ENCODE measurements around the gene KRIT1. TPM values are rescaled to one million over a fixed set of nuclear protein-coding genes. Genes with fewer than 3 reads are reported as not detected.

Gene KRIT1
- polyA plus RNA-seq, 4 donors, result 12.7 to 53.8 (median 20.8) TPM

DNA sequence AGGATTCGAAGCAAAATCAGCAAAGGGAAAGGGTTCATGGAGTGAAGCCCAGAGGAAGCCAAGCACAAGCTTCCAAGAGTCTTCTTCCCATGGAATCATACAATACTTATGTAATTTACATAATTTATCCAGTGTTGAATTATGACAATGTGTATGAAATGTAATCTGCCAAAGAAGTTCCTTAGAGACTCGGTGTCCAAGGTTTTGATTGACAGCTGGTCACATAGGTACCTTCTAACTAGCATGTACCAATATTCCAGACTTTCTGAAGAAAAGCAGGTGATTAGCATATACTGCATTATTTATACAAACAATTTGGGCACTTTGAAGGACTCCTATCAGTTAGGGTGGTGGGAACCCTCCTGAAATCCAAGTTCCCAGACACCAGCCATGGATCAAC lies 35.3 kb upstream of the KRIT1 start:
- H3K27ac ChIP-seq (ENCODE audit: low read depth in 1 of 3, low read length in 2 of 3), result no peak overlapping the region
- H3K36me3 ChIP-seq (ENCODE audit: control insufficient read depth in 3 of 3, insufficient read depth in 2 of 3, low read depth in 1 of 3, low read length in 3 of 3), result peaks cover 0 to 6% (median 0%) of the 10 kb centered on the region in 3 donors
- H3K27me3 ChIP-seq (ENCODE audit: control insufficient read depth in 3 of 3, insufficient read depth in 3 of 3, low read length in 3 of 3), result no peaks in the 10 kb centered on the region
- DNase-seq (no peak), FAIRE-seq (no peak)
- peaks cover 0 to 20% of the 10 kb centered on the region in 2 donors for H3K9me3 ChIP-seq (ENCODE audit: control insufficient read depth in 2 of 2, insufficient read depth in 1 of 2, low read depth in 1 of 2, low read length in 1 of 2)
- H3K4me1 ChIP-seq (ENCODE audit: control insufficient read depth in 3 of 3, insufficient read depth in 2 of 3, low read depth in 1 of 3, low read length in 2 of 3), result no peaks in the 10 kb centered on the region
- H3K4me3 ChIP-seq (ENCODE audit: low read depth in 1 of 3, low read length in 3 of 3), result no peak overlapping the region
- 92 to 95% (median 93%) methylated on average over 2 of the region's 2 CpGs for WGBS, 3 donors

DNA sequence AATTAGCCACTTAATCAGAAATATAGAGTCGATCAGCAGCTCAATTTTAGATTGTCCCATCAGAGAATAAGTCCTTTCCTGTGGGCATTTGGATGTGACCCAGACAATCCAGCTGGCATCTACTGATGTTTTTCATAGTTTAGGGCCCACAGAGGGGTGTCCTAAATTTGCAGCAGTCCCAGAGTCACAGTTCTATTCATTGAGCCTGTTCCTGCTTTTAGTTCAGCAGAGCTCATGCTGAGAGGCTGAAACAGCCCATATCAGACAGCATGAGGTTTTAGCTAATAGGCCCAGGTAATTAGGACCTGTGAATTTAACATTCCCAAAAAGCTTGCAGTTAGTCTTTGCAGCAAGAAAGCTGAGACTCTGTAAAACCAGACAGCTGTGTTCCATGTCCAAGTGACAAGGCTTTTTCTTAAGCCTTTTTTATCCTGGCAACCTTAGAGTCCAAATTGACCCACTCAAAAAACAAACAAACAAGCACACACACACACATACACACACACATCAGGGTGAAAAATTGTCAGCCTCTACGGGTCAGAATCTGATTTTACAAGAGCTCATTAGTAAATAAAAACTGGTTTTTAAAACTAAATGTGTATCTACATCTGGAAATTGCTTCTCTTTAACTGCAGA lies 33.8 kb upstream of the KRIT1 start:
- Histone ChIP-seq H3K4me1 (ENCODE audit: control insufficient read depth in 3 of 3, insufficient read depth in 2 of 3, low read depth in 1 of 3, low read length in 2 of 3) (no peaks in the 10 kb centered on the region), H3K9me3 (ENCODE audit: control insufficient read depth in 2 of 2, insufficient read depth in 1 of 2, low read depth in 1 of 2, low read length in 1 of 2) (peaks cover 0 to 20% of the 10 kb centered on the region in 2 donors), H3K27ac (ENCODE audit: low read depth in 1 of 3, low read length in 2 of 3) (no peak overlapping the region), H3K4me3 (ENCODE audit: low read depth in 1 of 3, low read length in 3 of 3) (no peak overlapping the region), H3K36me3 (ENCODE audit: control insufficient read depth in 3 of 3, insufficient read depth in 2 of 3, low read depth in 1 of 3, low read length in 3 of 3) (peaks cover 0 to 6% (median 0%) of the 10 kb centered on the region in 3 donors), H3K27me3 (ENCODE audit: control insufficient read depth in 3 of 3, insufficient read depth in 3 of 3, low read length in 3 of 3) (no peaks in the 10 kb centered on the region)
- FAIRE-seq (no peak), DNase-seq (no peak)
- 62 to 91% (median 84%) methylated on average over 2 of the region's 2 CpGs for WGBS, 3 donors

DNA sequence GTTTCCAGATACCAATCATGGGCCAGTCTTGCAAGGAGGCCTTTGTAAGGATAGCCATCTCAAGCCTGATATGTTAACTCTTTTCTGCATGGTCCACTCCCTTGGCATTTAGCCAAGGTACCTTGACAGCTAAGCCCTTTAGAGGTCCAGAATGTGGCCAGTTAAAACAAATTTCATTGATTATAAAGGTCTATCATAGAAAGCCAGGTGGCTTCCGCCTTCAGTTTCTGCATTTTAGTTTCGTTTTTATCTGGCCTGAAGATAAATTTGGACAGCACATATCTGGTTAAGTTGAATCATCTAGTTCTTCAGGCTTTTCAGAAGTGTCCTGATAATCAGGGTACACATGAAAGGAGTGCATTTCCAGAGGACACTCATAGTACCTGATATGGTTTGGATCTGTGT lies 30.7 kb upstream of the KRIT1 start:
- no peak for FAIRE-seq
- 63 to 77% (median 70%) methylated on average over 2 of the region's 2 CpGs for WGBS, 3 donors
- no peak overlapping the region for H3K4me3 ChIP-seq (ENCODE audit: low read depth in 1 of 3, low read length in 3 of 3)

DNA sequence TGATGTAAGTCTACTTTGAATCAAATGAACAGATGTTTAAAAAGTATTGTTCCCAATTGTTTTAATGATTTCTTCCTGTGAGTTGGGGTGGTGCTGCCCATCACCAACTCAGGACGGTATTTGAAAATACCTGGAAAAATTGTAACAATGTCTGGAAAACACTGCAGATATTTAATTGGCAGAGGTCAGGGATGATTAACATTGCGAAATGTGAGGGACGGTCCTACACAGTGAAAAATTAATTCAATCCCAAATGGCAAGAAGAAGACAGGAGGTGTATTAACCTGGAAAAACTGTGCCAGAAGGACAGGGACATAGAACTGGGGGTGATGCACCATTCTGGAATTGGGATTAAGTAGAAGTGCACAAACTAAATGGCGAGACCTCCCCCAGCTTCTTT lies 29.6 kb upstream of the KRIT1 start:
- FAIRE-seq (no peak), DNase-seq (no peak)
- Histone ChIP-seq H3K4me1 (ENCODE audit: control insufficient read depth in 3 of 3, insufficient read depth in 2 of 3, low read depth in 1 of 3, low read length in 2 of 3) (no peaks in the 10 kb centered on the region), H3K27ac (ENCODE audit: low read depth in 1 of 3, low read length in 2 of 3) (no peak overlapping the region), H3K36me3 (ENCODE audit: control insufficient read depth in 3 of 3, insufficient read depth in 2 of 3, low read depth in 1 of 3, low read length in 3 of 3) (peaks cover 0 to 4% (median 0%) of the 10 kb centered on the region in 3 donors), H3K27me3 (ENCODE audit: control insufficient read depth in 3 of 3, insufficient read depth in 3 of 3, low read length in 3 of 3) (no peaks in the 10 kb centered on the region), H3K4me3 (ENCODE audit: low read depth in 1 of 3, low read length in 3 of 3) (no peak overlapping the region), H3K9me3 (ENCODE audit: control insufficient read depth in 2 of 2, insufficient read depth in 1 of 2, low read depth in 1 of 2, low read length in 1 of 2) (peaks cover 0 to 10% of the 10 kb centered on the region in 2 donors)
- 97 to 99% (median 97%) methylated on average over 4 of the region's 4 CpGs for WGBS, 3 donors

More for the DNA sequence above, 30.7 kb upstream of the KRIT1 start:
- H3K27me3 ChIP-seq (ENCODE audit: control insufficient read depth in 3 of 3, insufficient read depth in 3 of 3, low read length in 3 of 3), result no peaks in the 10 kb centered on the region
- H3K27ac ChIP-seq (ENCODE audit: low read depth in 1 of 3, low read length in 2 of 3), result no peak overlapping the region
- peaks cover 0 to 20% of the 10 kb centered on the region in 2 donors for H3K9me3 ChIP-seq (ENCODE audit: control insufficient read depth in 2 of 2, insufficient read depth in 1 of 2, low read depth in 1 of 2, low read length in 1 of 2)
- H3K4me1 ChIP-seq (ENCODE audit: control insufficient read depth in 3 of 3, insufficient read depth in 2 of 3, low read depth in 1 of 3, low read length in 2 of 3), result no peaks in the 10 kb centered on the region
- no peak for DNase-seq
- H3K36me3 ChIP-seq (ENCODE audit: control insufficient read depth in 3 of 3, insufficient read depth in 2 of 3, low read depth in 1 of 3, low read length in 3 of 3), result peaks cover 0 to 4% (median 0%) of the 10 kb centered on the region in 3 donors

DNA sequence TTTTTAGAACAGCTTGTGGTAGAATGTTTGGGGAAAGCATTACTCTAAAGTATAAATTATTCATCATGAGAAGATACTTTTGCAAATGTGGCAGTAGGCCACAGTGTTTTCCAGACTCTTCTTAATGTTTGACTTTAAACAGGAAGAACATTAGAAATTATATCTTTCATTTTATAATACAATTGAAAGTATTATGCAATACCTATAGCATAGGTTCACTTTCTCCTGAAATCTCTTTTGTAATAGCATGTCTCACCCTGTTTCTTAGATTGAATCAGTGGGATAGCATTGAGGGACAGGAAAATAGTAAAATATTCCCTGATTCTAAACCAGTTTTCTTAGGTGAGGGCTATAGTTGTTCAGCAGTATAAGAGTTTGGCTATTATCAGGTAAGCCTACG lies 23.2 kb upstream of the KRIT1 start:
- Histone ChIP-seq H3K4me3 (ENCODE audit: low read depth in 1 of 3, low read length in 3 of 3) (no peak overlapping the region), H3K27me3 (ENCODE audit: control insufficient read depth in 3 of 3, insufficient read depth in 3 of 3, low read length in 3 of 3) (no peaks in the 10 kb centered on the region), H3K9me3 (ENCODE audit: control insufficient read depth in 2 of 2, insufficient read depth in 1 of 2, low read depth in 1 of 2, low read length in 1 of 2) (peaks cover 0 to 4% of the 10 kb centered on the region in 2 donors), H3K4me1 (ENCODE audit: control insufficient read depth in 3 of 3, insufficient read depth in 2 of 3, low read depth in 1 of 3, low read length in 2 of 3) (no peaks in the 10 kb centered on the region), H3K27ac (ENCODE audit: low read depth in 1 of 3, low read length in 2 of 3) (no peak overlapping the region), H3K36me3 (ENCODE audit: control insufficient read depth in 3 of 3, insufficient read depth in 2 of 3, low read depth in 1 of 3, low read length in 3 of 3) (peaks cover 0 to 8% (median 2%) of the 10 kb centered on the region in 3 donors)
- WGBS, 3 donors, result 95 to 98% (median 98%) methylated on average over 1 of the region's 1 CpG
- DNase-seq (no peak), FAIRE-seq (no peak)

DNA sequence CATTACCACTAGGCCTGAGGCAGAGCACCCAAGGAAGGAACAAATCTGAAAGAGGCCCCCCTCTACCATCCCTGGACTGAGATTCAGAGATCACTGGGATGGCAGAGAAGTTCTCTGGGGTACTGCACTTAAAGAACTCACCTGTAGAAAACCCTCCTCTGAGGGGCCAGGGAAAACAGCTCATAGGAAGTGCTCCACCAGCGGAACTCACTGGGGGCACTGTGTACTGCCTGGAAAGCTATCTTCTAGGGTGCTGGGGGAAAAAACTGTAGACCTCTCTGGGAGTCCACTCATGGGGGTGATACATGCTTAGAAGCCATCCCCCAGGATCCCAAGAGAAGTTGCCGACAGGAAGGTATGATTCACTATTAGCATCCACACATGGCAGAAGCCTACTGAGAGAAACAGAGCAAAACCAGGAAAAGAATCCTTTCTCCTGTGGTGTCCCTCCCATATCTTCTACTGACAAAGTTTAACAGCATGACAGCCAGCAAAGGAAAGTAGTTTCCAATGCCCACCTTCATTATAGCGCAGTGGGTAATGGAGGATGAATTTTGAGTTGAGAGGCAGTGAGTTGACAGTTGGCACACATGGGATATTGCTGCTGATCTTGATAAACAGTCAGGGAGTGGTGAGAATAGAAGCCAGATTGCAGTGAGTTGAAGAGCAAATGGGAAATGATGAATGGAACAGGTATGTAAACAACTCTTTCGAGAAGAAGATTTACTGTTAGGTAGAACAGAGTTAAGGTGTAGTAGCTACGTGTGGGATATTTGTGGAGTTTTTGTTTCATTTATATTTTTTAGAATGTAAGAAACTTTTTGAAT lies 20.9 kb upstream of the KRIT1 start:
- 95 to 98% (median 96%) methylated on average over 5 of the region's 5 CpGs for WGBS, 3 donors
- no peak overlapping the region for H3K4me3 ChIP-seq (ENCODE audit: low read depth in 1 of 3, low read length in 3 of 3)
- no peaks in the 10 kb centered on the region for H3K27me3 ChIP-seq (ENCODE audit: control insufficient read depth in 3 of 3, insufficient read depth in 3 of 3, low read length in 3 of 3)
- no peak overlapping the region for H3K27ac ChIP-seq (ENCODE audit: low read depth in 1 of 3, low read length in 2 of 3)
- no peaks in the 10 kb centered on the region for H3K4me1 ChIP-seq (ENCODE audit: control insufficient read depth in 3 of 3, insufficient read depth in 2 of 3, low read depth in 1 of 3, low read length in 2 of 3)
- DNase-seq (no peak), FAIRE-seq (no peak)
- peaks cover 0 to 4% of the 10 kb centered on the region in 2 donors for H3K9me3 ChIP-seq (ENCODE audit: control insufficient read depth in 2 of 2, insufficient read depth in 1 of 2, low read depth in 1 of 2, low read length in 1 of 2)
- peaks cover 0 to 6% (median 2%) of the 10 kb centered on the region in 3 donors for H3K36me3 ChIP-seq (ENCODE audit: control insufficient read depth in 3 of 3, insufficient read depth in 2 of 3, low read depth in 1 of 3, low read length in 3 of 3)

DNA sequence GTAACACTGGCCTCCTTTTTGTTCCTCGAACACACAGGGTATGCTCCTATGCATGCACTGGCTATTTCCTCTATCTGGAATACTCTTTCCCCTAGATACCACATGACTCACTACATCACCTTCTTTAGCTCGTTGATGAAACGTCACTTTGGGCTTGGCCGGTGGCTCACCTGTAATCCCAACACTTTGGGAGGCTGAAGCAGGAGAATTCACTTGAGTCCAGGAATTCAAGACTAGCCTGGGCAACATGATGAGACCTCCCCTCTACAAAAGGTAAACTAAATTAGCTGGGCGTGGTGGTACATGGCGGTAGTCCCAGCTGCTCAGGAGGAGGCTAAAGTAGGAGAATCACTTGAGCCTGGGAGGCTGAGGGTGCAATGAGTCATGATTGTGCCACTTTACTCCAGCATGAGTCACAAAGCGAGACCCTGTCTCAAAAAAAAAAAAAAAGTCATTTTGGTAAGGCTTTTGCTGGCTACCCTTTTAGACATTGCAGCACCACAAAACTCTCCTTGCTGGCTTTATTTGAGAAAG lies 14.6 kb upstream of the KRIT1 start:
- Histone ChIP-seq H3K4me1 (ENCODE audit: control insufficient read depth in 3 of 3, insufficient read depth in 2 of 3, low read depth in 1 of 3, low read length in 2 of 3) (no peaks in the 10 kb centered on the region), H3K36me3 (ENCODE audit: control insufficient read depth in 3 of 3, insufficient read depth in 2 of 3, low read depth in 1 of 3, low read length in 3 of 3) (peaks cover 0 to 9% (median 2%) of the 10 kb centered on the region in 3 donors), H3K9me3 (ENCODE audit: control insufficient read depth in 2 of 2, insufficient read depth in 1 of 2, low read depth in 1 of 2, low read length in 1 of 2) (peaks cover 0 to 10% of the 10 kb centered on the region in 2 donors), H3K4me3 (ENCODE audit: low read depth in 1 of 3, low read length in 3 of 3) (no peak overlapping the region), H3K27ac (ENCODE audit: low read depth in 1 of 3, low read length in 2 of 3) (no peak overlapping the region), H3K27me3 (ENCODE audit: control insufficient read depth in 3 of 3, insufficient read depth in 3 of 3, low read length in 3 of 3) (no peaks in the 10 kb centered on the region)
- WGBS, 3 donors, result 79 to 87% (median 83%) methylated on average over 7 of the region's 7 CpGs
- FAIRE-seq (no peak), DNase-seq (no peak)

DNA sequence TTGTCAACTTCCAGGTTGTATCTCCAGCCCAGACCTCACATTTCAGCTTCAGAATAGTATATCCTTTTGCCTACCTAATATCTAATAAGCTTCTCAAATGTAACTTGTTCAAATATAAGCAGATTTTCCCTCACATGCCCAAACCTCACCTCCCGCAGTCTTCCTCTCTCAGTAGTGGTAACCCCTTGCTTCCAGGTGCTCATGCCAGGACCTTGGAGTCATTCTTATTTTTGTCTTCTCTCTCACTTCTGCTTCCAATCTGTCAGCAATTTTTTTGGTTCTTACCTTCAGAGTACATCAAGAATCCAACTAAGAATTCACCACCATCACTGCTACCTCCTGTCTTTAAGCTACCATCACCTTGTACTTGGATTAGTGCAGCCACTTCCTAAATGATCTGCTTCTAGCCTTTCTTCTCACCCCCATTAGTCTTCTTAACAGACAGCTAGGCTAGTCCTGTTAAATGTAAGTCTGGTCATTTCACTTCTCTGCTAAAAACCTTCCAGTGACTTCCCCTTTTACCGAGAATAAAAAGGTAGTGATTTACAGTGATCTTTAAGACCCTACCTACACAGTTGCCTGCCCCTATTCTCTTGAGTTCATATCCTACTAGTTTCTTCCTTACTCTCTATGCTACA lies 14.0 kb upstream of the KRIT1 start:
- H3K27me3 ChIP-seq (ENCODE audit: control insufficient read depth in 3 of 3, insufficient read depth in 3 of 3, low read length in 3 of 3), result no peaks in the 10 kb centered on the region
- H3K27ac ChIP-seq (ENCODE audit: low read depth in 1 of 3, low read length in 2 of 3), result no peak overlapping the region
- DNase-seq (no peak), FAIRE-seq (no peak)
- no peaks in the 10 kb centered on the region for H3K4me1 ChIP-seq (ENCODE audit: control insufficient read depth in 3 of 3, insufficient read depth in 2 of 3, low read depth in 1 of 3, low read length in 2 of 3)
- WGBS, 3 donors, result 89 to 100% (median 93%) methylated on average over 2 of the region's 2 CpGs
- H3K36me3 ChIP-seq (ENCODE audit: control insufficient read depth in 3 of 3, insufficient read depth in 2 of 3, low read depth in 1 of 3, low read length in 3 of 3), result peaks cover 0 to 9% (median 0%) of the 10 kb centered on the region in 3 donors
- peaks cover 0 to 12% of the 10 kb centered on the region in 2 donors for H3K9me3 ChIP-seq (ENCODE audit: control insufficient read depth in 2 of 2, insufficient read depth in 1 of 2, low read depth in 1 of 2, low read length in 1 of 2)
- no peak overlapping the region for H3K4me3 ChIP-seq (ENCODE audit: low read depth in 1 of 3, low read length in 3 of 3)
